Tibial nerve (tissue), 4 donors: ENCODE data around the gene PCDHGA12. TPM values are rescaled to one million over a fixed set of nuclear protein-coding genes. Genes with fewer than 3 reads are reported as not detected.
"Not testable (repeated sequence)": the region's sequence is repeated elsewhere in the genome, so short reads cannot be mapped to it uniquely, and the experiment has no call there.

Experiments
- DNase-seq, 2 donors: peaks; one replicate each; pipeline ENCODE4 v3.0.0-alpha.2; 2019; ENCODE audit warnings: low spot score in 2 of 2
- H3K27ac ChIP-seq, 4 donors: fragments of 200-600 bp; sonication (generic) in 3 of 4; one replicate each; pipeline ENCODE4 v1.5.1; 2017 to 2019; ENCODE audit warnings: mild to moderate bottlenecking in 1 of 4
- H3K27me3 ChIP-seq, 2 donors: fragments of 200-600 bp; sonication (generic) in 1 of 2; one replicate each; pipeline versions ENCODE4 v1.5.1 to v1.6.0; 2017 to 2019
- H3K36me3 ChIP-seq, 3 donors: fragments of 200-600 bp; sonication (generic); one replicate each; pipeline ENCODE4 v1.5.1; 2018 to 2019
- H3K4me1 ChIP-seq, 4 donors: fragments of 200-600 bp; sonication (generic) in 3 of 4; one replicate each; pipeline ENCODE4 v1.5.1; 2017 to 2019
- H3K4me3 ChIP-seq, 4 donors: fragments of 200-600 bp; sonication (generic) in 3 of 4; one replicate each; pipeline ENCODE4 v1.5.1; 2017 to 2019; ENCODE audit warnings: mild to moderate bottlenecking in 1 of 4, moderate library complexity in 1 of 4
- H3K9me3 ChIP-seq, 4 donors: fragments of 200-600 bp; sonication (generic) in 3 of 4; one replicate each; pipeline ENCODE4 v1.5.1; 2017 to 2019
- CTCF ChIP-seq, 5 experiments: fragments of 200-600 bp in 3 of 5; fragments of 450-650 bp in 2 of 5; sonication (generic) in 3 of 5; IDR thresholded peaks; one replicate each; pipeline ENCODE4 v1.5.1; 2016 to 2019; ENCODE audit warnings: antibody characterized with exemption in 5 of 5, mild to moderate bottlenecking in 3 of 5, moderate library complexity in 2 of 5
- EP300 ChIP-seq, 2 donors: sonication (generic); formaldehyde crosslinking; IDR thresholded peaks; one replicate each; pipeline ENCODE4 v1.6.1; 2017; ENCODE audit warnings: antibody characterized with exemption in 2 of 2, mild to moderate bottlenecking in 1 of 2
- POLR2A ChIP-seq, 2 donors: fragments of 450-650 bp; IDR thresholded peaks; one replicate each; pipeline ENCODE4 v1.6.1; 2017; ENCODE audit warnings: antibody characterized with exemption in 2 of 2, mild to moderate bottlenecking in 2 of 2, moderate library complexity in 2 of 2
- WGBS, 2 donors: methylation state at CpG; one replicate each; pipeline ENCODE4 v1.1.5; 2018; 5-methylcytosine and 5-hydroxymethylcytosine counted together
- total RNA-seq, 4 donors: library from RNA; depleted of rRNA; stranded (reverse); fragments of >200 nt; gene quantifications; one replicate each; pipeline ENCODE4 v1.1.0, GENCODE V29; 2016

PCDHGA12 gene
- total RNA-seq, 4 donors from 2014 or later: 7.9 to 19.8 (median 10.1) TPM

- Histone ChIP-seq H3K4me3 (peak within 1 kb of the TSS; percentile 15 to 46 (median 24)), H3K36me3 (peaks cover 0 to 30% (median 0%) of the 10 kb centered on the region in 3 donors), H3K27ac (peak within 1 kb of the TSS in 1 of 4 donors; percentile 40), H3K9me3 (peaks cover 0 to 100% (median 52%) of the 10 kb centered on the region in 4 donors), H3K4me1 (peaks cover 0 to 20% (median 0%) of the 10 kb centered on the region in 4 donors)
- TF ChIP-seq CTCF (IDR thresholded peaks at IDR 0.05): peak; percentile 43 to 66 (median 50)
- H3K27me3 ChIP-seq: not testable (repeated sequence)
- DNase-seq: peak; percentile 37 to 60
- WGBS, 2 donors: 10 to 16% methylated on average over 35 to 47 of the region's 47 CpGs
Measured at GRCh38 chr5:141417494-141418172, 12.7 kb upstream of the PCDHGA12 start, which contains the start of gene PCDHGB7. Gene PCDHGB7 (plus strand): TSS chr5:141417677. CDS start chr5:141417860, 183 bp downstream.

DNA sequence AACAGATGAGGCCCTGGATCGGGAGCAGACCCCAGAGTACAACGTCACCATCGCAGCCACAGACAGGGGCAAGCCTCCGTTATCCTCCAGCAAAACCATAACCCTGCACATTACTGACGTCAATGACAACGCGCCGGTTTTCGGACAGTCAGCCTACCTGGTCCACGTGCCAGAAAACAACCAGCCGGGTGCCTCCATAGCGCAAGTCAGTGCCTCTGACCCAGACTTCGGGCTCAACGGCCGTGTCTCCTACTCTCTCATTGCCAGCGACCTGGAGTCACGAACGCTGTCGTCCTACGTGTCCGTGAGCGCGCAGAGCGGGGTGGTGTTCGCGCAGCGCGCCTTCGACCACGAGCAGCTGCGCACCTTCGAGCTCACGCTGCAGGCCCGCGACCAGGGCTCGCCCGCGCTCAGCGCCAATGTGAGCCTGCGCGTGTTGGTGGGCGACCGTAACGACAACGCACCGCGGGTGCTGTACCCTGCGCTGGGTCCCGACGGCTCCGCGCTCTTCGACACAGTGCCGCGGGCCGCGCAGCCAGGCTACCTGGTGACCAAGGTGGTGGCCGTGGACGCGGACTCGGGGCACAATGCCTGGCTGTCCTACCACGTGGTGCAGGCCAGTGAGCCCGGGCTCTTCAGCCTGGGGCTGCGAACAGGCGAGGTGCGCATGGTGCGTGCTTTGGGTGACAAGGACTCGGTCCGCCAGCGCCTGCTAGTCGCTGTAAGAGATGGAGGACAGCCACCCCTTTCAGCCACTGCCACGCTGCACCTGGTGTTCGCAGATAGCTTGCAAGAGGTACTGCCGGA is 11.0 kb upstream of the PCDHGA12 start:
- WGBS, 2 donors: 34 to 46% methylated on average over 32 to 34 of the region's 74 CpGs
- no peak for DNase-seq
- peaks cover 0 to 32% (median 0%) of the 10 kb centered on the region in 3 donors for H3K36me3 ChIP-seq

GRCh38 chr5:141420855-141421488 is 9.3 kb upstream of the PCDHGA12 start, which contains the start of gene PCDHGA11:
Gene PCDHGA11 (plus strand): TSS chr5:141421051. CDS start chr5:141421228, 177 bp downstream.
- 12 to 17% methylated on average over 38 to 42 of the region's 42 CpGs for WGBS, 2 donors
- H3K27ac ChIP-seq: no peak within 1 kb of the TSS
- TF ChIP-seq EP300 (IDR thresholded peaks at IDR 0.05) (no peak), CTCF (IDR thresholded peaks at IDR 0.05) (peak in 3 of 5 experiments; percentile 15 to 34 (median 18)), POLR2A (IDR thresholded peaks at IDR 0.05) (no peak)
- H3K4me3 ChIP-seq: peak within 1 kb of the TSS in 2 of 4 donors; percentile 32 to 38
- DNase-seq: peak in 1 of 2 donors; percentile 53
- peaks cover 0 to 34% (median 0%) of the 10 kb centered on the region in 3 donors for H3K36me3 ChIP-seq
- H3K4me1 ChIP-seq: peaks cover 0 to 20% (median 0%) of the 10 kb centered on the region in 4 donors
- peaks cover 0 to 100% (median 54%) of the 10 kb centered on the region in 4 donors for H3K9me3 ChIP-seq
- no peaks in the 10 kb centered on the region for H3K27me3 ChIP-seq

More for the DNA sequence above, 11.0 kb upstream of the PCDHGA12 start:
- H3K27me3 ChIP-seq: no peaks in the 10 kb centered on the region
- TF ChIP-seq CTCF (IDR thresholded peaks at IDR 0.05) (no peak), POLR2A (IDR thresholded peaks at IDR 0.05) (no peak), EP300 (IDR thresholded peaks at IDR 0.05) (no peak)
- H3K9me3 ChIP-seq: peaks cover 0 to 100% (median 49%) of the 10 kb centered on the region in 4 donors
- no peak overlapping the region for H3K4me3 ChIP-seq
- H3K4me1 ChIP-seq: peaks cover 0 to 20% (median 0%) of the 10 kb centered on the region in 4 donors
- H3K27ac ChIP-seq: no peak overlapping the region

GRCh38 chr5:141421489-141421855 is 8.8 kb upstream of the PCDHGA12 start:
- Histone ChIP-seq H3K4me3 (peak overlapping the region in 2 of 4 donors; percentile 32 to 38), H3K36me3 (peaks cover 0 to 39% (median 0%) of the 10 kb centered on the region in 3 donors), H3K9me3 (peaks cover 0 to 100% (median 57%) of the 10 kb centered on the region in 4 donors), H3K27ac (no peak overlapping the region), H3K4me1 (peaks cover 0 to 20% (median 0%) of the 10 kb centered on the region in 4 donors), H3K27me3 (no peaks in the 10 kb centered on the region)
- DNase-seq: no peak
- WGBS, 2 donors: 16 to 17% methylated on average over 13 of the region's 13 CpGs
- TF ChIP-seq POLR2A (IDR thresholded peaks at IDR 0.05) (no peak), EP300 (IDR thresholded peaks at IDR 0.05) (no peak), CTCF (IDR thresholded peaks at IDR 0.05) (no peak)
